ENCODE measurements around the gene ASIC4.

ASIC4 gene

DNA sequence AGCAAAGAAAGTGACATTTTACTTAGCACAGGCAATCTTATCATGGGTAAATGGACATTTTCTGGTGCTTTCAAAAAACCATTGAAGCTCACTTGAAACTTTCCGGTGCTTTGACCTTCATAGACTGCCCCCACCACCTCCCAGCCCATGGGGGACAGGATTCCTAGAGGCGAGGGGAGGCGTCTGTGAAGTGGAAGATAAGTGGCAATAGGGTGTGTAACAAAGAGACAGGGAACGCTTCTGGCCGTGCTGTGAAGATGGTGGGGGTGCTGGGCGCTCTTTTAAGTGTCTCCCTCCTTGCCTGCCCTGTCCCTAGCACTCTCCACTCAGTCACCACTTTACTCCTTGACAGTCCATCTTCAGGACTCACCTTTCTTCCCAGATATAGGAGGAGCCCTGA, 39.0 kb upstream of the ASIC4 start:
- TF ChIP-seq, protein P1, sequence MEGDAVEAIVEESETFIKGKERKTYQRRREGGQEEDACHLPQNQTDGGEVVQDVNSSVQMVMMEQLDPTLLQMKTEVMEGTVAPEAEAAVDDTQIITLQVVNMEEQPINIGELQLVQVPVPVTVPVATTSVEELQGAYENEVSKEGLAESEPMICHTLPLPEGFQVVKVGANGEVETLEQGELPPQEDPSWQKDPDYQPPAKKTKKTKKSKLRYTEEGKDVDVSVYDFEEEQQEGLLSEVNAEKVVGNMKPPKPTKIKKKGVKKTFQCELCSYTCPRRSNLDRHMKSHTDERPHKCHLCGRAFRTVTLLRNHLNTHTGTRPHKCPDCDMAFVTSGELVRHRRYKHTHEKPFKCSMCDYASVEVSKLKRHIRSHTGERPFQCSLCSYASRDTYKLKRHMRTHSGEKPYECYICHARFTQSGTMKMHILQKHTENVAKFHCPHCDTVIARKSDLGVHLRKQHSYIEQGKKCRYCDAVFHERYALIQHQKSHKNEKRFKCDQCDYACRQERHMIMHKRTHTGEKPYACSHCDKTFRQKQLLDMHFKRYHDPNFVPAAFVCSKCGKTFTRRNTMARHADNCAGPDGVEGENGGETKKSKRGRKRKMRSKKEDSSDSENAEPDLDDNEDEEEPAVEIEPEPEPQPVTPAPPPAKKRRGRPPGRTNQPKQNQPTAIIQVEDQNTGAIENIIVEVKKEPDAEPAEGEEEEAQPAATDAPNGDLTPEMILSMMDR (IDR thresholded peaks at IDR 0.05; ENCODE audit: control extremely low read depth, extremely low read depth, low read depth, missing control alignments), result no peak
- CTCF ChIA-PET, result interaction anchor here (1.0 to 10.1 kb wide), 13 partner anchors 11 to 85 kb away, joined by 3 to 77 read pairs (median 5); partner anchors contain the start of gene GMPPA
- POLR2A ChIA-PET, result no interaction called here
- no peak for DNase-seq (ENCODE audit: extremely low spot score)

DNA sequence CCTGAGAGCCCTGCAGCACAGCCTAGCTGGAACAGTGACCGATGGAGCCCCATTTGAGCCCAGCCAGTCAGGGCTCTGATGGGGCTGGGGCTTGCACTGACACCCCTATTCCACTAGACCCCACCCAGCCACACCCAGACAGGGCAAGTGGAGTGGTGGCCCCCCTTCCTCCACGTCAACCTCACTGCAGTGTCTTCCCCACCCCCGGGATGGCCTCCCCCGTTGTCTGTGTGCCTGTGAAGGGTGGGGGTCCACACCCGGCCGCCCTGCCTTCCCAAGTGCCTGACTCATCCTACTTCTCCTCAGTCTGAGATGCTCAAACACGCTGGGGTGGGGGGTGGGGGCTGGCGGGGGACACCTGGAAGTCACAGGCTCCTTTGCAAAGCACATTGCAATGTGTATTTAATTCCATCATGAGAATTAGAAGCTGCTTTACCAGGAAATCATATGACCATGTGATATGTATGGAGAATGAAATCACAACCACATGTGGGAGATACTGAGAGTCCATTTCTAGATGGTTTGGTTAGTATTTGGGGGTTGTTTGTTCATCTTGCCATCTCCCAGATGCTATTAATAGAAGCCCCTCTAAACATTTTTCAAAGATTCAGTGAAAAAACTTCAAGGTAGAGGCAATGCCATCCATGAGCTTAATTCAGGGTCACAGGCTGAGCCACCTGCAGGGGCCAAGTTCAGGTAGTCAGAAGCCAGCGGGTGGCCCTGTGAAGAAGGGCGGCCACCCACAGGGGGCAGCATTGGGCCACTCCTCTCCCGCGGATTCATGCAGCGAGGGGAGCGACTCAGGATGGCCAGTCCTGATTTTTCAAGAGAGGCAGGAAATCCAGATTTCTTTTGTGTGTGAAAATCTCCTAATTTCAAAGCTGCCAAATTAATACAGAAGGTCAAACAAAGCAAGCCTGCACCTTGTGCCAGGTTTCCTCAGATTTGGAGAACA, 38.3 kb upstream of the ASIC4 start:
- ChIA-PET CTCF (interaction anchor here (0.6 to 10.1 kb wide), 20 partner anchors 8 to 213 kb away, joined by 3 to 77 read pairs (median 4); partner anchors contain the start of gene GMPPA), POLR2A (no interaction called here)
- TF ChIP-seq, protein P1 (IDR thresholded peaks at IDR 0.05; ENCODE audit: control extremely low read depth, extremely low read depth, low read depth, missing control alignments), result peak; percentile 84
- DNase-seq (ENCODE audit: extremely low spot score), result peak; percentile 79

DNA sequence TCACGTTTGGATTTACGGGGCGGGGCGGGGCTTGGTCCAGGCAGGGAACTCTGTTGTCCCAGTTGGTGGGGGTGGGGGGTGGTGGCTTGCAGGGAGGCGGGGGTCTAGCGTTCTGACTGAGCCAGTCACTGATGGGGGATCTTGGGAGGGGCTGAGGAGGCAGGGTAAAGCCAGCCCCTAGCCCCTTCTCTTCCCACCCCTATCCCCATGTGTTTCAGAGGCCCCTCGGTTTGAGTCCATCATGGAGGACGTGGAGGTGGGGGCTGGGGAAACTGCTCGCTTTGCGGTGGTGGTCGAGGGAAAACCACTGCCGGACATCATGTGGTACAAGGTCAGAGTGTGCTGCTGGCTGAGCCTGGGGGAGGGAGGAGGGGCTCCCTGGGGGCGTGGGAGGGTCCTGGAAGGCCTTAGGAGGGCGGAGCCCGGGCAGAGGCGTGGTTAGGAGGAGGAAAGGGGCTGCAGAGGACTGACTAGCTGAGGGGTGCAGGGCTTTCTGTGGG, 37.6 kb upstream of the ASIC4 start:
- TF ChIP-seq, protein P1 (IDR thresholded peaks at IDR 0.05; ENCODE audit: control extremely low read depth, extremely low read depth, low read depth, missing control alignments), result no peak
- CTCF ChIA-PET, result interaction anchor here (0.9 to 10.1 kb wide), 15 partner anchors 9 to 212 kb away, joined by 3 to 77 read pairs (median 4); partner anchors contain the start of gene GMPPA
- DNase-seq (ENCODE audit: extremely low spot score), result no peak
- POLR2A ChIA-PET, result no interaction called here

DNA sequence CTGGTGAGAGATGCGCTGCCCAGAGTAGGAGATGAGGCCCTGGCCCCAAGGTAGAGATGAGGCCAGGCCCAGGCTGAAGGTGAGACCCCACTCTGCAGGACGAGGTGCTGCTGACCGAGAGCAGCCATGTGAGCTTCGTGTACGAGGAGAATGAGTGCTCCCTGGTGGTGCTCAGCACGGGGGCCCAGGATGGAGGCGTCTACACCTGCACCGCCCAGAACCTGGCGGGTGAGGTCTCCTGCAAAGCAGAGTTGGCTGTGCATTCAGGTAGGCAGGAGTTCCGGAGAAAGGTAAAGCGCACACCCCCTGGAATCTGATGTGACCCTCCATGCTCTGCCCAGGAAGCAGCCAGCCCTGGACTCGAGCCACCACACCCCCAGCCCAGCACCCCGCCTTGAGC, 37.1 kb upstream of the ASIC4 start:
- CTCF ChIA-PET, result interaction anchor here (0.9 to 10.1 kb wide), 8 partner anchors 9 to 212 kb away, joined by 3 to 77 read pairs (median 4); a partner anchor contains a TSS
- DNase-seq (ENCODE audit: extremely low spot score), result no peak
- TF ChIP-seq, protein P1 (IDR thresholded peaks at IDR 0.05; ENCODE audit: control extremely low read depth, extremely low read depth, low read depth, missing control alignments), result no peak
- POLR2A ChIA-PET, result no interaction called here

DNA sequence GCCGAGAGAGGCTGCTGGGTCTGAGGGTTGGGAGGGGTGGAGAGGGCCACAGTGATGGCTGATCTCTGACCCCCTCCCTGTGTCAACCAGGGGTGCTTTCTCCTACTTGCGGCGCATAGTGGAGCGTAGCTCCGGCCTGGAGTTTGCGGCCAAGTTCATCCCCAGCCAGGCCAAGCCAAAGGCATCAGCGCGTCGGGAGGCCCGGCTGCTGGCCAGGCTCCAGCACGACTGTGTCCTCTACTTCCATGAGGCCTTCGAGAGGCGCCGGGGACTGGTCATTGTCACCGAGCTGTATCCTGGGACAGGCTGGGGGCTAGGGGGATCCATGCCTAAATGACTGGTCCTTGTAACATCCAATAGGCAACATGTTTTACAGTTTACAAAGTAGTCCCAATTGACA, 36.5 kb upstream of the ASIC4 start:
- CTCF ChIA-PET, result interaction anchor here (1.2 to 10.1 kb wide), 4 partner anchors 11 to 75 kb away, joined by 3 to 77 read pairs (median 22); a partner anchor contains a TSS
- TF ChIP-seq, protein P1 (IDR thresholded peaks at IDR 0.05; ENCODE audit: control extremely low read depth, extremely low read depth, low read depth, missing control alignments), result no peak
- POLR2A ChIA-PET, result no interaction called here
- no peak for DNase-seq (ENCODE audit: extremely low spot score)

DNA sequence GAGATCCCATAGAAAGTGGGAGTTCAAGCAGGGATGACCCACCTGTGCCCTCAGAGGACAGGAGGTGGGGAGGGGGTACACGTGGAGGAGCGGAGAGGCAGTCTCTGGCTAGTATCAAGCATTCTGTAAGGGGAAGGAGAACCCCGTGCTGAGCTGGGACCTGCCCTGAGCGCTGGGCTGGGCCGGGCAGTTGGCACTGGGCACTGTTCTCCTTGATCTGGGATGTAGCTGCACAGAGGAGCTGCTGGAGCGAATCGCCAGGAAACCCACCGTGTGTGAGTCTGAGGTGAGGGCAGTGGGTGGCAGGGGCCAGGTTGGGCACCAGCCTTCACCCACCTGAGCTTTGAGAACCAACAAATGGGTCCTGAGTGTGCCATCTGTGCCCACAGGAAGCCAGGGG, 35.4 kb upstream of the ASIC4 start:
- TF ChIP-seq, protein P1 (IDR thresholded peaks at IDR 0.05; ENCODE audit: control extremely low read depth, extremely low read depth, low read depth, missing control alignments), result no peak
- ChIA-PET CTCF (interaction anchor here (1.2 to 10.1 kb wide), 3 partner anchors 16 to 76 kb away, joined by 3 to 77 read pairs (median 40); a partner anchor contains a TSS), POLR2A (no interaction called here)
- no peak for DNase-seq (ENCODE audit: extremely low spot score)
